Coronary artery (tissue), 2 donors: ENCODE measurements around the gene TIE1.
A peak's percentile ranks its signal among the peaks of the same experiment; 100 is the strongest.

Experiments used
- DNase-seq: peaks from one replicate; pipeline ENCODE4 v3.0.0-alpha.2; 2017; ENCODE audit warnings: low spot score
- H3K27ac ChIP-seq, 2 donors: fragments of 200-600 bp; sonication (generic); one replicate each; pipeline ENCODE4 v1.5.1; 2016 to 2019
- H3K4me3 ChIP-seq: fragments of 200-600 bp; sonication (generic); 2 replicates; pipeline ENCODE4 v1.5.1; 2016; ENCODE audit warnings: mild to moderate bottlenecking, moderate library complexity
- TF ChIP-seq, protein P1 (sequence below): fragments of 200-600 bp; sonication (generic); IDR thresholded peaks from one replicate; pipeline ENCODE4 v1.5.1; 2019; ENCODE audit warnings: antibody characterized with exemption

Gene TIE1

DNA sequence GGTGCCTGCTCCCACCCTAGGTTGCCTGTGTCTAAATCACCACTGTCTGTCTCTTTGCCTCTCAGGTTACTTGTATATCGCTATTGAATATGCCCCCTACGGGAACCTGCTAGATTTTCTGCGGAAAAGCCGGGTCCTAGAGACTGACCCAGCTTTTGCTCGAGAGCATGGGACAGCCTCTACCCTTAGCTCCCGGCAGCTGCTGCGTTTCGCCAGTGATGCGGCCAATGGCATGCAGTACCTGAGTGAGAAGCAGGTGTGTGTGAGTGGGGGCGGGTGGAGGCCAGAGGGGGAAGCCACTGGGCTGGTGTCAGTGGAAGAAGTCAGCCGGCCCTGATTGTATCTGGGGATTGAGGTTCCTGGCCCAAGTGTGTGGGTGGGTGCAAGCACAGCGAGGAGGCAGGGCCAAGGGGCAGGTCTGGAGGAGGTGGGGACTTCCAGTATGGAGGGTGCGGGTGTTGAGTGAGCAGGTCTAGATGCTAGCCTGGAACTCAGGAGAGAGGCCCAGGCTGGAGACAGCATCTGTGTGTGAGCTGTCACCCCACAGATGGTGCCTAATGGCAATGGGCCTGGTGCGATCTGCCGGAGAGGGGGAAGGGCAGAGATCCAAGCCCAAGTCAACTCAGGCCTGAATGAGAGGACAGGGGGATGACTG, 17.2 kb downstream of the TIE1 start:
- Histone ChIP-seq H3K27ac (no peak overlapping the region), H3K4me3 (no peak overlapping the region)
- TF ChIP-seq, protein P1, sequence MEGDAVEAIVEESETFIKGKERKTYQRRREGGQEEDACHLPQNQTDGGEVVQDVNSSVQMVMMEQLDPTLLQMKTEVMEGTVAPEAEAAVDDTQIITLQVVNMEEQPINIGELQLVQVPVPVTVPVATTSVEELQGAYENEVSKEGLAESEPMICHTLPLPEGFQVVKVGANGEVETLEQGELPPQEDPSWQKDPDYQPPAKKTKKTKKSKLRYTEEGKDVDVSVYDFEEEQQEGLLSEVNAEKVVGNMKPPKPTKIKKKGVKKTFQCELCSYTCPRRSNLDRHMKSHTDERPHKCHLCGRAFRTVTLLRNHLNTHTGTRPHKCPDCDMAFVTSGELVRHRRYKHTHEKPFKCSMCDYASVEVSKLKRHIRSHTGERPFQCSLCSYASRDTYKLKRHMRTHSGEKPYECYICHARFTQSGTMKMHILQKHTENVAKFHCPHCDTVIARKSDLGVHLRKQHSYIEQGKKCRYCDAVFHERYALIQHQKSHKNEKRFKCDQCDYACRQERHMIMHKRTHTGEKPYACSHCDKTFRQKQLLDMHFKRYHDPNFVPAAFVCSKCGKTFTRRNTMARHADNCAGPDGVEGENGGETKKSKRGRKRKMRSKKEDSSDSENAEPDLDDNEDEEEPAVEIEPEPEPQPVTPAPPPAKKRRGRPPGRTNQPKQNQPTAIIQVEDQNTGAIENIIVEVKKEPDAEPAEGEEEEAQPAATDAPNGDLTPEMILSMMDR: no peak
- DNase-seq: peak; percentile 29

DNA sequence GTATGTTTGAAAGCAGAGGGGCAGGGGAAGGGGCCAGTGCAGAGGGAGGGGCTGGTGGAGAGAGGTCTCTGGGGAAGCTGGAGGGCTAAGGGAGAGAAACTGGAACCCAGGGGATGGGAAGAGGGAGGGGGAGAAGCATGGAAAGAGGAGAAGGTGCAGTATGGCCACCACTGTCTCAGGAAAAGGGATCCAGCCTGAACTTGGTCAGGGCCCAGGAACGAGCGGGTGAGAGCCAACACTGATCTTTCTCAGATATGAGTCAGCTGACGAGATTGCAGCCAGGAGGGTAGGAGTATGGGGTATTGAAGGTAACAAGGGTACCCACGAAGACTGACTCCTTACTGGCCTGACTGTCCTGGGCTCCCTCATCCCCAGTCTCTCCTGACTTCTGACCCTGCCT, 18.0 kb downstream of the TIE1 start:
- TF ChIP-seq, protein P1: no peak
- DNase-seq: peak; percentile 28
- Histone ChIP-seq H3K27ac (no peak overlapping the region), H3K4me3 (no peak overlapping the region)

DNA sequence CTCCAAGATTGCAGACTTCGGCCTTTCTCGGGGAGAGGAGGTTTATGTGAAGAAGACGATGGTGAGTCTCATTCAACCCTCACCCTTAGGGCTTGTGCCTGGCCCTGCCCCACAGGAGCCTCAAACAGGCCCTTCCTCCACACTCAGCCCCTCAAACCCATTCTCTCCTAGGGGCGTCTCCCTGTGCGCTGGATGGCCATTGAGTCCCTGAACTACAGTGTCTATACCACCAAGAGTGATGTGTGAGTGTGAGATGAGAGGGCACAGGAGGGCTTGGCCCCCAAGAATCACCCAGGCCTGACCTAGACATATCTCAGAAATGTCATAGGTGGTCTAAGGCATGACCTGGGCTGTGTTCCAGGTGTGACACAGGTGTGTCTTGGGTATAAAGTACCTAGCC, 18.5 kb downstream of the TIE1 start:
- H3K27ac ChIP-seq: no peak overlapping the region
- TF ChIP-seq, protein P1: no peak
- DNase-seq: peak; percentile 57
- H3K4me3 ChIP-seq: no peak overlapping the region

DNA sequence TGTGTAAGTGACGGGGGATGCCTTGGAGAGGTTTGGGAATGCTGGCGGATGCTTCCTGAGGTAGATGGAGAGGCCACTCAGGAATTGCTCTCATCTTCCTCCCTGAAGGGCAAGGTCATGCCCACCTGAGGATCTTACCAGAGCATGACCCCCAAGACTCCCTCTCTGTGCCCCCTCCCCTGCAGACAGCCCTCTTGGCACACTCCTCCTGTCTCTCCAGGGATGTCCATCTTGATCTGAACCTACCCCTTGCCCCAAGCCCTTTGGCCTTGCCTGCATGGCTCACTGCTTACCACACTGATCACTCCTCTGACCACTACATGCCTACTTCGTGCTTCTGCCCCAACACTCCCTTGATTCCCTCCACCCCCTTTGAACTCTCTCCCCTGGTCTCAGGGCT, 19.0 kb downstream of the TIE1 start:
- TF ChIP-seq, protein P1: no peak
- Histone ChIP-seq H3K27ac (no peak overlapping the region), H3K4me3 (no peak overlapping the region)
- no peak for DNase-seq

DNA sequence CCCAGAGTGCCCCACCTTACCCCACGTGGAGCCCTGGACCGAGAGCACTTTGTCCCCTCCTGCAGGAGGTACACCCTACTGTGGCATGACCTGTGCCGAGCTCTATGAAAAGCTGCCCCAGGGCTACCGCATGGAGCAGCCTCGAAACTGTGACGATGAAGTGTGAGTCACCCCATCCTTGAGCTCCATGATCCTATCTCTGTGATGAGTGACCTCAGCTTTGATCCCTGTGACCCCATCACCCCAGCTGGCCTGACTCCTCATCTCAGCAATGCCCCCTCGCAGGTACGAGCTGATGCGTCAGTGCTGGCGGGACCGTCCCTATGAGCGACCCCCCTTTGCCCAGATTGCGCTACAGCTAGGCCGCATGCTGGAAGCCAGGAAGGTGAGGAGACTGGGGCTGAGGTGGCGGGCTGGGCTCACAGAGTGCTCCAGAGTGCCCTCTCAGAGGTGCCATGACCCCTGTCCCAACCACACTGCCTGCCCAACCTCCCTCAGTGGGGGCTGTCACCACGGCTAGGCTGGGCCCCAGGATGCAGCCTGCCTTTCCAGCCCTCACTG, 20.6 kb downstream of the TIE1 start:
- TF ChIP-seq, protein P1: no peak
- no peak overlapping the region for H3K27ac ChIP-seq
- H3K4me3 ChIP-seq: no peak overlapping the region
- no peak for DNase-seq

DNA sequence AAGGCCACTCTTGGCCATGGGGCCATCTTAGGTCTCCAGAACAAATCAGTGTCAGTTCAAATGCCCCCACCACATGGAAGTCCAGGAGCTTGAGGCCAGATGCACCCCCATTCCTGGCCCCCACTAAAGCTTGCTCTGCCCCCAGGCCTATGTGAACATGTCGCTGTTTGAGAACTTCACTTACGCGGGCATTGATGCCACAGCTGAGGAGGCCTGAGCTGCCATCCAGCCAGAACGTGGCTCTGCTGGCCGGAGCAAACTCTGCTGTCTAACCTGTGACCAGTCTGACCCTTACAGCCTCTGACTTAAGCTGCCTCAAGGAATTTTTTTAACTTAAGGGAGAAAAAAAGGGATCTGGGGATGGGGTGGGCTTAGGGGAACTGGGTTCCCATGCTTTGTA, 21.7 kb downstream of the TIE1 start:
- peak; percentile 49 for DNase-seq
- Histone ChIP-seq H3K4me3 (no peak overlapping the region), H3K27ac (no peak overlapping the region)
- TF ChIP-seq, protein P1: no peak

DNA sequence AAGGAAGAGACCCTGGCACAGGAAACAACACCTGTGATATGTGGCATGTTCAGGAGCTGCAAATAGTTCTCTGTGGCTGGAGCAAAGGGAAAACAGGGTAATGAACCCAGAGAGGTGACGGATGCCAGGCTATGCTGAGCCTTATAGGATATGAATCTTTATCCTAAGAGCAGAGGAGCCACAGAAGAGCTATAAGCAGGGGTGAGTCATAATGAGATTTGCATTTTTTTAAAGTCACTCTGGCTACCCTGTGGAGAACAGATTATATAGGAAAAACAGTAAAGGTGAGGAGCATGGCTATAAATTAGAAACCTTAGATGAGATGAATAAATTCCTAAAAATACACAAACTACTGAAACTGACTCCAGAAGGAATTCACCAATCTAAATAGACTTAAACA, 24.0 kb downstream of the TIE1 start:
- TF ChIP-seq, protein P1: no peak
- Histone ChIP-seq H3K27ac (no peak overlapping the region), H3K4me3 (no peak overlapping the region)
- DNase-seq: no peak
